Caki2 (cell line): ENCODE results near the gene GRIK3. TPM values are rescaled to one million over a fixed set of nuclear protein-coding genes. Genes with fewer than 3 reads are reported as not detected.

Source experiments
- DNase-seq: peaks from one replicate; pipeline ENCODE4 v3.0.0-alpha.2; 2015; ENCODE audit warnings: low read depth
- in situ Hi-C: cut with HindIII; loops from 2 replicates; pipeline ENCODE4 v1.10.0; 2016; ENCODE audit warnings: low sequenced_read_pairs, low pct_unique_long_range_greater_than_20kb, mixed read lengths
- total RNA-seq: library from RNA; depleted of rRNA; stranded (reverse); fragments of >200 nt; shearing (Covaris generic); gene quantifications from 2 replicates; pipeline ENCODE4 v1.2.3, GENCODE V29; 2014; ENCODE audit warnings: low replicate concordance

GRIK3 gene
- total RNA-seq, 1 experiment from 2014 or later = not detected

DNA sequence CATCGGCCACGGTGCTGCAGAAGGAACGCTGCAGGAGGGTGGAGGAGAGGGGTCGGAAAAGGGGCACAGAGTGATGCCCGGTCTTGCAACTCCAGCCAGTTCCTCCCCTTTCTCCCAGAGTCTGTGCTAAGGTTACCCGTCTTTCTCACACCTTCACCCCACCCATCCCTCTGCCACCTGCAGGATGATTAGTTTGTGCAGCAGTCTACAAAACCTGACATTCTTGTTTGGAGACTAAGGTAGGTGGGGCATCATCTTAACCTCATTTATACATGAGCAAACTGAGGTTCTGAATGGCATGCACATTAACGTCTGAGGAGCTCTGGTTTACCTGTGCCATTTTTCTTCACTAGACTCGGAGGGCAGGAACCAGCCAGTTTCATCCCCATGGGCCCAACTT, 232.3 kb downstream of the GRIK3 start:
- no peak for DNase-seq
- in situ Hi-C loops = no loop called here

GRCh38 chr1:36797761-36798160, 236.6 kb downstream of the GRIK3 start:
- no peak for DNase-seq
- in situ Hi-C loops = no loop called here

DNA sequence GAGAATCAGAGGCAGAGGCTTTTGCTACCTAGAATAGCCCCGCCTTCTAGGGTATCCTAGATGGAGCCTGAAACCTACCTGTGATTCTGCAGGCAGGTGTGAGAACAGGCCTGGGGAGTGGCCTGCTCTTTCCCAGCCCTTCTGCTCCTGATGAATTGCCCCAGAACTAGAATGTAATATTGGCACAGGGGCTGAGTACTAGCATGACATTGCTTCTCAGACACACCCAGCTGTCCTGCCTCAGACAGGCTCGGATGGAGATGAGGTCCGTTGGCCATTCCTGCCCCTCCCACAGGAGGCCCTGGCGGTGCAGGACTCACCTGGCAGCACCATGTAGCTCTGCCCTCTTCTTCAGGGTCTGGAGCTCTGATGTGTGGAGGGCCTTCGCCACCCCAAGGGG, 237.6 kb downstream of the GRIK3 start:
- DNase-seq = no peak
- in situ Hi-C loops = no loop called here

GRCh38 chr1:36796106-36796590, 238.2 kb downstream of the GRIK3 start:
- no peak for DNase-seq

DNA sequence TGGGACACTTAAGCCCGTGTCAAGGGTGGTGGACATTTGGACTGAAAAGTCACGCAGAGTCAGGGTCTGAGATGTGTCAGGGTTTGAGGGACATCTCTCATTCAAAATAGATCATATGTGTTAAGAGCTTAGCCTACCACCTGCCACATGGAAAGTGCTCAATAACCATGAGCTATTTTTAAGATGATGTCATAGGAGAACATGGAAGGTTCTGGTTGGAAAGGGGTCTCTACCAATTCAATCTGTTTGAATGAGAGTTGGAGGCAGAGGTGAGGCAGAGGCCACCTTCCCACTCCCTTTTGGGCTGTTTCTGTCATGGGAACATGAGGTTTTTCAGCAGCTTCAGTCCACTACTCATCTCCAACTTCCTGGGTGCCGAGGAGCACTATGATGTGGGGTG, 239.9 kb downstream of the GRIK3 start:
- no peak for DNase-seq
- in situ Hi-C loops = no loop called here

More at GRCh38 chr1:36796106-36796590, 238.2 kb downstream of the GRIK3 start:
- in situ Hi-C loops = no loop called here

- in situ Hi-C loops = no loop called here
Observed at GRCh38 chr1:36793452-36793851, 240.9 kb downstream of the GRIK3 start.

GRCh38 chr1:36792292-36792691, 242.0 kb downstream of the GRIK3 start:
- no peak for DNase-seq
- in situ Hi-C loops = no loop called here

More at GRCh38 chr1:36793452-36793851, 240.9 kb downstream of the GRIK3 start:
- DNase-seq = no peak

DNA sequence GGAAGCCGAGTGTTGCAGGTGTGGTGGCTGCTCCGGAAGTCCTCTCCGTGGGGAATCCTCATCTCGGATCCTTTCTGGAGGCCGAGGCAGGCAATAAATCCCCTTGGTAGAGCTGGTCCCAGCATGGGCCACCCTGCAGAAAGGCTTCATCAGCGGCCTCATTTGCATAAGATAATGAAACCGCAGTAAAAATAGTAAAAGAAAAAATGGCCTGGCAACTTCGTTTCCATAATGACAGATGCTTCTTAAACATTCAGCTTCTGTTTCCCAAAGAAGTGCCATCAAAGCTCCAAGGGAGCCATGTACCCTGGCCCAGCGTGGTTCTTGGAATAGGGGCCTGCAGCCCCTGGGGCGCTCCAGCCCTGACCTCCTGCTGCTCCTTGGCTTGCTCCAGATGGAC, 244.1 kb downstream of the GRIK3 start:
- in situ Hi-C loops = no loop called here
- no peak for DNase-seq

- DNase-seq = no peak
- in situ Hi-C loops = no loop called here
Observed at GRCh38 chr1:36789535-36789934, 244.8 kb downstream of the GRIK3 start.

DNA sequence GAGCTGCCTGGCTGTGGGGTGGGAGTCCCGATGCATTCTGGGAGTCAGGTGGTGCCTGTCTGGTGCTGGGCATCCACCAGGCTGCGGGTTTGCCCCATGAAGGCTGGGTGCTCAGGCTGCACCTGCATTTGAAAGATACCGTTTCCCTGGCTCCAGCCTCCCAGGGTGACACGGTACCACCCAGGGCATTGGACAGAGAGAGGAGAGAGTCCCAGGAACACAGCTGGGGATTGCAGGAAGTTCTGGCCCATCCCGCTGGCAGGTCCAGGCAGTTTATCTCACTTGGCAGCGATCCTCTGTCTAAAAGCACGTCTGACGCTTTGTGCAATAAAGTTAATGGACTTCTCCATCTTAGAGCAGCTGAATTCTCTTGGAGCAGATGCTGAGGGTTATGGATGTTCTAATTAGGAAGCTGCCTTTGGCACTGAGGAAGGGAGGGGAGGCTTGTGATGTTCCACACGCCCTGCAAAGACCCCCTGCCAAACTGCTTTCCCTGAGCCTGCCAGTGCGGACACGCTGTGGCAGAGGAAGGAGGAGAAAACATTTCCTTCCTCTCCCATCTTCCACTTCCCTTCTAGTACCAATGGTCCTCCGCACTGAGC, 246.9 kb downstream of the GRIK3 start:
- in situ Hi-C loops = no loop called here
- DNase-seq = no peak

GRCh38 chr1:36786425-36786824, 247.9 kb downstream of the GRIK3 start:
- in situ Hi-C loops = no loop called here
- DNase-seq = no peak

DNA sequence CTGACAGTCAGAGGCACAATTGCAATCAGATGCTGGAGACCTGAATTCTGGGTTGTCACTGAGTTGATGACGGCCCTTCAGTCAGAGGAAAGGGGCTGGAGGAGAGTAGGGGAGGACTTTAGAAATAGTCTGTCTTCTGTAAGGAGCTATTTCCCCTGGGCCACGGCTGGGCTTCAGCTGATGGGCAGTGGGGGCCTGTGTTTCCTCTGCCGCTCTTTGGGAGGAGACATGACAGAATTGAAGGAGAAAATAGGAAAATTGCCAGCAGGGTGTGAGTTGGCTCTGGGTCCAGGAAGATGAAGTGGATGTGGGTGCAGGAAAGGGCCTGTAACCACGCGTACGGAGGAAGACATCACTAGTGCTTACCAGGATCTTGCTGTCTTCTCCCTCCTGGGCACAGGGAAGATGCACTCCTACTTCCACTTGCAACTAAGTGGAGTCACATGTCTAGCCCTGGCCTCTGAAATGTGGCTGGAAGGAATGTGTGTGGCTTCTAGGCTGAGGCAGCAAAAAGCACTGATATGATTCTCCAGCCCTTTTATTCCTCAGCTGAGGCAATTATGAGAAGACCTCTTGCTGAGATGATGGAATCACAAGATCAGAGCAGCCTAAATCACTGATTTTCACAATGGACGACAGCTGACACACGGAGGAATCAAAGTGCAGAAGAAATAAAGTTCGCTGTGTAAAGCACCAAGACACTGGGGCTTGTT, 250.0 kb downstream of the GRIK3 start:
- DNase-seq = no peak
- in situ Hi-C loops = no loop called here

DNA sequence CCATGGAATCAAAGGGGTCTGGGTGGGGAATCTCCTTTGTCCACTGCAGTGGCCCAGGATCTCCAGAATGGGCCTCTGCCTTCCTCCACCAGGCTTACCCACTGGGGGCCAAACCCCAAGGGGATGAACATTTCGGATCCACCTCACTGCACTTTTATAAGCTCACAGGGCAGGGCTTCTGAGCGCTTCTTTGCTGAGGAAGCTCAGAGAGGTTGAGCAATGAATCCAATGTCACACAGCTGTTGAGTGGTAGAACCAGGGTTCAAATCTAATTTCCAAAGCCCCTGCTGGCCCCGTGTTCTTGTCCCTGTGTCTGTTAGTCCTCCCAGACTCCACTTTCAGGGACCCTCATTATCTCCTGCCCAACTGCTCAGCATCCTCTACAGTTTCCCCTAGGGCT, 250.8 kb downstream of the GRIK3 start:
- DNase-seq = no peak
- in situ Hi-C loops = no loop called here

DNA sequence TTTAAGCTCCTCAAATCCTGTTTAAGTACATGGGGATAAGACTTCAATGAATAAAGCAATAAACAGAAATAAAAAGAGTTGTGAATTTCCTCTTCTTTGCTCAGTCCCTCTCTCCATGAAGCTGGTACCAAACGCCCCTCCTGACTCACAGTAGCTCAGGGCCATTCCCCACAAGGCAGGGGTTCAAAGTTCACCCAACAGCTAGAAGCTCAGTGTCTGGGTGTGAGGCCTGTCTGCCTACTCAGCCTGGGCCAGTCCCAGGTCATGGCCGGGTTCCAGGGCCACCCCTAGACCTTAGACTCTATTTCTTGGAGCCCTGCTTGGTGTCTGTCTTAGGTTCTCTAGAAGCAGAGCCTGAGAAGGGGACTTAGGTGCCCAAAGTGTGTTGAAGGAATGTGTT, 251.5 kb downstream of the GRIK3 start:
- no peak for DNase-seq

GRCh38 chr1:36782085-36782484, 252.2 kb downstream of the GRIK3 start:
- in situ Hi-C loops = no loop called here

More for the DNA sequence above, 251.5 kb downstream of the GRIK3 start:
- in situ Hi-C loops = no loop called here

DNA sequence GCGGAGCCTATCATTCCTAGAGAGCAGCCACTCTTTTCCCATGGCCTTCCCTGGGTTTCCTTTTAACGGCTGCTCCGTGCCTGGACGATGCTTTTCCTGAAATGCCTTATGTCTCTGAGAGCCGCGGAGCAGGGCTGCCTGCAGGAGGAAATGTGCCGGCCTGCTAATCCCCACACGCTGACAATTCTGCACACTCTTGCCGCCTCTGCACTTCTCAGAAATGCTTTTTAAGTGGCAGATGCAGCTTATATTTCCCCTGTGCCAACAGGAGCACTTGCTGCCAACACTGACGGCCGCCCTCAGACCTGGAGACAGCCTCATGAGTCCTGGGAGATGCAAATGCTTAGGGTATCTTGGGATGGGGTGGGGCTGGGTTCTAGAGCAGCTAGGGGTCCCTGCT, 253.2 kb downstream of the GRIK3 start:
- in situ Hi-C loops = no loop called here
- no peak for DNase-seq

More at GRCh38 chr1:36782085-36782484, 252.2 kb downstream of the GRIK3 start:
- no peak for DNase-seq

- DNase-seq = no peak
- in situ Hi-C loops = no loop called here
Observed at GRCh38 chr1:36778740-36779139, 255.6 kb downstream of the GRIK3 start.

- no peak for DNase-seq
- in situ Hi-C loops = no loop called here
Observed at GRCh38 chr1:36776948-36777831, 257.1 kb downstream of the GRIK3 start.

- in situ Hi-C loops = no loop called here
- DNase-seq = no peak
Observed at GRCh38 chr1:36776256-36776655, 258.1 kb downstream of the GRIK3 start.
